ENCODE results near the gene NR3C1. TPM values are rescaled to one million over a fixed set of nuclear protein-coding genes. Genes with fewer than 3 reads are reported as not detected.

The NR3C1 gene
- total RNA-seq, 1 experiment from 2014 or later, result 31.4 TPM

GRCh38 chr5:143437666-143438273 is 34.3 kb upstream of the NR3C1 start:
- Histone ChIP-seq H4K5ac (ENCODE audit: insufficient read length, low read depth, low read length) (no peak overlapping the region), H3K4me1 (ENCODE audit: insufficient read depth, low read length) (peaks cover 3% of the 10 kb centered on the region; the same call in 1 of the 2 replicates), H3K23ac (ENCODE audit: insufficient read length, low read depth, low read length) (no peak overlapping the region), H3K23me2 (ENCODE audit: insufficient read length, low read depth, low read length, poor library complexity, severe bottlenecking) (no peaks in the 10 kb centered on the region), H2BK20ac (ENCODE audit: low read depth, low read length, poor library complexity, severe bottlenecking) (no peak overlapping the region), H3K9ac (ENCODE audit: extremely low read depth, insufficient read length, low read length) (no peak overlapping the region), H3K18ac (ENCODE audit: insufficient read length, low read depth, low read length) (no peak overlapping the region), H2BK5ac (ENCODE audit: insufficient read length, low read length) (no peak overlapping the region), H2BK120ac (ENCODE audit: low read depth, low read length, poor library complexity, severe bottlenecking) (no peak overlapping the region), H3K79me2 (ENCODE audit: insufficient read depth, low read length) (no peaks in the 10 kb centered on the region), H4K91ac (ENCODE audit: insufficient read length, low read depth, low read length) (no peak overlapping the region), H3K4me2 (ENCODE audit: insufficient read depth, insufficient read length, low read length) (no peak overlapping the region), H3K27ac (ENCODE audit: insufficient read length, low read depth, low read length) (no peak overlapping the region), H4K20me1 (ENCODE audit: control insufficient read depth, insufficient read depth, insufficient read length) (no peaks in the 10 kb centered on the region), H3K14ac (ENCODE audit: insufficient read depth, low read length) (no peak overlapping the region), H2BK12ac (ENCODE audit: insufficient read length, low read depth, low read length) (no peak overlapping the region), H3K79me1 (ENCODE audit: insufficient read depth, low read depth, low read length, poor library complexity, severe bottlenecking) (no peaks in the 10 kb centered on the region), H2AFZ (ENCODE audit: low read length) (no peak overlapping the region), H3T11ph (ENCODE audit: low read length) (no peak overlapping the region), H3K27me3 (ENCODE audit: insufficient read depth, low read length) (no peaks in the 10 kb centered on the region), H3K4ac (ENCODE audit: low read depth, low read length) (no peak overlapping the region), H3K56ac (ENCODE audit: insufficient read length, low read depth, low read length) (no peak overlapping the region), H2AK5ac (ENCODE audit: insufficient read length, low read length) (no peak overlapping the region), H4K8ac (replicated peaks; ENCODE audit: insufficient read length, low read depth, low read length) (no peak overlapping the region), H3K9me3 (ENCODE audit: control insufficient read depth, low read depth, low read length) (no peaks in the 10 kb centered on the region), H2BK15ac (ENCODE audit: low read depth, low read length) (no peak overlapping the region)
- Mint-ChIP-seq H3K36me3 (ENCODE audit: insufficient read depth in 1 of 3, low read depth in 3 of 3) (no peaks in the 10 kb centered on the region), H3K9me3 (no peaks in the 10 kb centered on the region), H3K4me3 (no peak overlapping the region), H3K27me3 (ENCODE audit: low read depth) (no peaks in the 10 kb centered on the region), H3K4me1 (peaks cover 17 to 25% of the 10 kb centered on the region in 2 experiments), H3K27ac (no peak overlapping the region; a peak in 1 of 7 replicates)
- TF ChIP-seq CTCF (conservative IDR thresholded peaks at IDR 0.05), result no peak
- no peak for DNase-seq
- no CpG with 5 or more reads among the region's 4 CpGs for WGBS (ENCODE audit: extremely low coverage, insufficient read length, low lambda C conversion rate)

Data from H9 (cell line).